Sciatic nerve (tissue), 2 donors: ENCODE data around the gene CLCN1. TPM values are rescaled to one million over a fixed set of nuclear protein-coding genes. Genes with fewer than 3 reads are reported as not detected.

Experiments
- ATAC-seq: fragments of 200-7000 bp; cut with Tn5 transposase; one replicate; pipeline ENCODE4 v1.9.1; 2020; ENCODE audit warnings: mild to moderate bottlenecking, moderate library complexity
- DNase-seq: peaks from one replicate; pipeline ENCODE4 v3.0.0-alpha.2; 2020; ENCODE audit warnings: low spot score
- intact Hi-C: fragments of 100-400 bp; cut with DNase I; formaldehyde crosslinking; loops from one replicate; pipeline ENCODE4 v1.14.2; 2022
- total RNA-seq: library from RNA; stranded (reverse); fragmentation: NEBNext Ultra II Directional; extraction: Animal tissue kit (Norgen Biotek cat#: 25700); gene quantifications from one replicate; pipeline ENCODE4 v1.2.1, GENCODE V29; 2021
- donor health status: DM: no; HTN: no; CAD: no.
- donor health status: DM: no; HTN: no; CAD: no.

The CLCN1 gene
- total RNA-seq, 1 donor from 2014 or later = not detected

DNA sequence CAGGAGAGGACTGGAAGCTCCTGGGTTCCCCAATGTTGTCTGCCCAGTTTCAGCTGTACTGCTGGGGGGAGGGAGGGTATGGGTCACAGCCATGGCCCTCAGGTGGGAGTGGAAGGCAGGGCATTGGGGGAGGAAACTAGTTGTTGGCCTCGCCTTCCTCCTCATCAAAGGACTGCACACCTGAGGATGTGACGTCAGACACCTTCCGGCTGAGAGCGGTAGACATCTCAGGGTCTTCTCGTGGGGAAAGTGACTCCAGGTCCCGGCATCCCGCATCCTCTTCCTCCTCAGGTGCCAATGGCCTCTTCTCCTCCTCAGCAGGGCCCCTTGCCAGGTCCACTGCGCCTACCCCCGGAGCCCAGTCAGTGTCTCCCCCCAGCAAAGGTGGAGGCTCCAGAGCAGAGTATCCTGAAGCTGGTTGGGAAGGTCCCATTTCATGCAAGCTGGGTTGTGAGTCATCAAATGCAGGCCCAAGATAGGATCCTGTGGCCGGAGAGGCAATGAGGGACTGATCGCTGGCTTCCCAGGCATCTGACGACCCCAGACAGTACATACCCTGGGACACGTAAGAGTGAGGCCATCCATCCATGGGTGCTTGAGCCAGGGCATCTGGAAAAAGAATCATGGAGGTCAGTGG is 40.6 kb downstream of the CLCN1 start:
- DNase-seq (no peak), ATAC-seq (no peak)
- intact Hi-C loops = no loop called here

DNA sequence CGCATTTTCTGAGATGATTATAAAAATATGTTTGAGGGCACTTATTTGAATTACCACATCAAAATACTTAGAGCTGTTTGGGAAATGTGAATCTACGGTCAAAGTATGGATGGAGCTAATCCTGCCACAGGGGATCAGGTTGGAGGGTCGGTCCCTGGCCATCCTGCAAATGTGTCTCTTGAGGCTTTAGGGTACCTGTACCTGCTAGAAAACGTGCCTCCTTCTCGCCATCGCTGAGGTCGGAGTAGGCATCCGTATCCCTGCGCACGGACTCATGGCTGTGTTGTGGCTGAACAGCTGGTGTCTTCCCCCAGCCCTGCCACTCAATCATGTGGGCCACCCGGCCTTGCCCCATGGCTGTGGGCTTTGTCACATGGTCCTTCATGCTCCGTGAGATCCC is 42.7 kb downstream of the CLCN1 start:
- intact Hi-C loops = no loop called here
- no peak for ATAC-seq
- DNase-seq = no peak

DNA sequence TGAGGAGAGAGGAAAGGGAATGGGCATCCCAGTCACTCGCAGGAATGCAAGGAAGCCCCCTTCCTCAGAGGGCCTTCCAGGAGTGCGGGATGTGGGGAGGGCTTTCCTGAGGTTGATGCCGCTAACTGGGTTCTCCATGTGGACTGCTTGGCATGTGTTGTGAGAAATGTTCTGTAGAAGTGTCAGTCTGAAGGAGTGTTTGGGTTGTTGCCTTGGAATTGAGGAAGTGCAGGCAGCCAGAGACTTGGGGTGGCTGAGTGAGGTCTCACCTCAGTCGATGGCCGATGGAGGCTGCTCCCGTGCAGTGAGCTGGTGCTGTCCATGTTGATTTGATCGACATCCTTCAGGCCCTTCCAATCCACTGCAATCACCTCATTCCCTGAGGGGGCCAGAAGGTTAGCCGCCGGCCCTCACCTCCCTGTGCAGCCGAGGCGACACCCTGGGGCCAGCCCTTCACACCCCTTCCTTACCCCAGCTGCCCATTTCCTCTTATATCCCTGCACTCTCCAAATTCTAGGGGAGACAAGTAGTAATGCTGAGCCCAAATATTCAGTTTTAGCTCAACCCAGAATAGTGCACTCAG is 44.0 kb downstream of the CLCN1 start:
- intact Hi-C loops = no loop called here
- ATAC-seq (no peak), DNase-seq (no peak)

DNA sequence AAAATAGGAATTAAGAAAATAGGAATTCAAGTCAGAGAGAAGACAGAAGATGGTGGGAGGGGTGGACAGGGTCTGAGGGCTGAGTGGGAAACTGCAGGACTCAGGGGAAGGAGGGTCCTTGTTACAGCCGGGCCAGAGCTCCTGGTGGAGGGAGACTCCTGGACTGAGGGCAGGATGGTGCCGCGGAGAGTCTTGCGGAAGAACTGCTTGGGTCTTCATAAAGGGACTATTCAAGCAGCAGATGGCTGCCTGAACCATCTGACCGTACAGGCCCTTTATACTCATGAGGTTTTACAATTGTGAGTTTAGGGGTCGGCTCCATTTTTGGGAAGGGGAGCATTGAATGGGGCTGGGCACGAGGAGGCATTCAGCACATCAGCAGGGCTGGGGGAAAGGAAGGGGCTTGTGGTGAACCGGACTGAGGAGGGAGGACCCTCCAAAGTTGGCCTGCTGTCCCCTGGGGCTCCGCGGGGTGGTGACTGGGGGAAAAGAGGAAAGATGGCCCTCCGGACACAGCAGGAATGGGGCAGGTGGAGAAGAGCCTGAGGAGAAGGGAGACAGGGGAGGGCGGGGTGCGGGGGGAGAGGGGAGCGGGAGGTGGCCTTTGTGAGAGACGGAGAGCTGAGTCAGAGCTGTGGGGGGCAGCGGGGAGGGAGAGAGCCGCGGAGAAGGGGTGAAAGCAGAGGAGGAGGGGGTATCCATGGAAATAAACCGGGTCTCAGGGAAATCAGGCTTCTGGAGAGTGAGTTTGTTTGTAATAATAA is 45.1 kb downstream of the CLCN1 start:
- intact Hi-C loops = no loop called here
- DNase-seq (no peak), ATAC-seq (no peak)

DNA sequence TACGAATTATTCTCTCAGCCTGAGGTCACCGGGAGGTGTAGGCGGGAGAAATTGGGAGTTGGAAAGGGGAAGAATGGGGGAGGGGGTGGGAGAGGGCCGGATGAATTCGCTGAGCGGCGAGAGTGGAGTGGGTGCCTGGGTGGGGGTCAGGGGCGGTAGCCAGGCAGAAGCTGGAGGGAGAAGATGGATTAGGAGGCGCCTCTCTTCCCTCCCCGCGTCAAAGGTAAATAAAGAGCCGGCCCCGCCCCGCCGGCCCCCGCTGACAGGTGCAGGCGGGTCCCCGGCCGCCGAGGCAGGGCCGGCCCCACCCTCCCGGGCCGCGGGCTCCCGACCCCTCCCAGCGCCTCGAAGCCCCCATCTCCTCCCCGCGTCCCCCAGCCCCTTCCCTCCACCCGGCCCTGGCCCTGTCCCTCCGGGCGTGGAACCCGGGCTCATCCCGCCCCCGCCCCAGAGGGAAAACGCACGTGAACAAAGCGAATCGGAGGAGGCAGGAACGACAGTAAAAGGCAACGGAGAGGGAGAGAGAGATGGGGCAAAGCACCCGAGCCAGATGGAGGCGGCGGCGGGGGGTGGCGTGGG is 45.7 kb downstream of the CLCN1 start:
- intact Hi-C loops = no loop called here
- DNase-seq (no peak), ATAC-seq (no peak)

DNA sequence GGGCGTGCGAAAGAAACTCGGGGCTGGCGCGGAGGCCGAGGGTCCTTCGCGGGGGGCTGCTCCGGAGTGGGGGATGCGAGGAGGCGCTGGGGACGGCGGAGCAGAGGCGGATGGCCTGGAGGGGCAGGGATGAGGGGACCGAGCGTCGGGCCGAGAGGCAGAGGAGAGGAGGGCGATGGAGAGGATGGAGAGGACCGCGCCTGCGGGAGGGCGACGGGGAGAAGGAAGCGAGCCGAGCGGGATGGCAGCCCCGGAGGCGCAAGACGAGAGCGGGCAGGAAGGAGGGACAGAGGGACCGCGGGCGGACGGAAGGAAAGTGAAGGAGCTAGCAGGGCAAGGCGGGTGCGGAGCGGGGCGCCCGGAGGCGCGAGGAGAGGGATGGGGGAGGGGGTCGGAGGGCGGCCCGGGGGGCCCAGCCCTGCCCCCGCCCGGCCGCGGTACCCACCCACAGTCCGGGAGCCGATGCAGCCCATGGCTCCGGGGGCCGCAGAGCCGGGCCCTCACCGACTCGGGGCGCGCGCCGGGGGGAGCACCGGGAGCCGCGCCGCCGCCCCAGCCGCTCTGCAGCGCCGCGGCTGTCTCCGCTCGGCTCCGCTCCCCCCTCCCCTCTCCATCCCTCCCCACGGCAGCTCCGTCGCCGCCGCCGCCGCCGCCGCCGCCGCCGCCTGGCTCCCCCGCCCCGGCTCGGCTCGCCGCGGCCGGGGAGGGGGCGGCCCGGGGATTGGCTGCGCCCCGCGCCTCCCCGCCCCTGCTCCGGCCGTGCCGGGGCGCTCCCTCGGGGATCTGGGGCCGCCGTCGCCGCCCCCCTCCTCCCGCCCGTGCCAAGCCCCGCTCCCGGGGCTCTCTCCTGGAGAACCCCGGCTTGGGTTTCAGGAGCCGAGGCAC is 46.5 kb downstream of the CLCN1 start, which contains the start of gene FAM131B:
FAM131B (minus strand) TSS at position 583 of the 885 bp plus-strand sequence; CDS start at position 473, 110 bp downstream.
- intact Hi-C loops = no loop called here
- ATAC-seq (peak; percentile 54), DNase-seq (no peak)

DNA sequence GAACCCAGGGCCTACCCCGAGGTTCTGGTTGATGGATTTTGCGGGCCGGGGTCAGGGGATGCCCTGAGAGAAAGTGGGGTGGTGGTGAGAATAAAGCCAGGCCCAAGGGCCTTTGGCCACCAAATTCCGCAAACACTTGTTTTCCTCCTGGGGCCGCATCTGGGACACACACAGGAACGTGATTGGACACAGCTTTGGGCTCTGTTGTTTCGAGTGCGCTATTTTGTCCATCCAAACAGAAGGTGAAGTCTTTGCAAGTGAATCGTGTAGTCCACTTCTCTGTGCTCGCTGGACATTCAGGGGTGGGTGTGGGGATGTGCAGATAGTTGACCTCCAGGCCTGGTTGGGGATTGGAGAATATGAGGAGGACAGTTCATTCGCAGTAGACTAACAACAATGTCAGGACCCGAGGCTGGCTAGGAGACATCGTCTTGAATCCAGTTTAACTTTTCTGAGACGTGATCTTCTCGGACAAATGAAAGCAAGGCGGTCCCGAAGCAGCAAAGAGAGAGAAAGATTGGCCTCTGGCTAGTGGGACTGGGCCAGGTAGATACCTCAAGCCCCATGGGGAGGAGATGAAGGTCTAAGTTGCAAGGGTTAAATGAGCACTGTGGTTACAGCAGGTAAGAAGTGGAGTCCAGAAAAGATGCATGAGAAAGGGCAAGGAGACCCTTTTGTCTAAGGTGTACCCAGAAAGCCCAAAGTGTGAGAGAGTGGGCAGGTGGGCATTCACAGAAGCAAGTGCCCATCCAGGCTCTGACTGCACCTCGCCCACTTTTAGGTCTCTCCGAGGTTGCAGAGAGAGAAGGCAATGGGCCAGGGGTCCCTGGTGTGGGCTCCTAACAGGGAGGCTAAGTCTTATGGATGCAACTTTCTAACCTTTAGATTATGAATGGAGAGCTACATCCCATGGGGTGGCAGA is 47.4 kb downstream of the CLCN1 start:
- peak; percentile 11 for ATAC-seq
- intact Hi-C loops = no loop called here
- DNase-seq = no peak

DNA sequence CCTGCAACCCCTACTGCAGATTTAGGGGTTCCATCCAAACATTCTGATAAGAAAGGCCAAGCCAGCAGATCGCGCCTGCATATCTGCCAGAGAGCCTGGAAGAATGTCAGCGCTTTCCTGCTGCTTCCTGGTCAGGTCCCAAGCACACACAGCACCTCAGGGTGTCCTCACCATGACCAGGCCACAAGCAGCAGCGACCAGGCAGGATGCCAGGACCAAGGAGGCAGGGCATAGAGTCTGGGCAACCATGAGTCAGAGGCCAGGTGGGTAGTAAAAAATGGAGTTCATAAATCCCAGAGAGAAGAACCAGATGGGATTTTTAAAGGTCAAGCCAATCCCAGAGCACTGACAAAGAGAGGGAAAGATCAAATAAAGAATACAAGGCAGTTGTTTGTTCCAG is 52.1 kb downstream of the CLCN1 start:
- no peak for ATAC-seq
- DNase-seq = no peak

DNA sequence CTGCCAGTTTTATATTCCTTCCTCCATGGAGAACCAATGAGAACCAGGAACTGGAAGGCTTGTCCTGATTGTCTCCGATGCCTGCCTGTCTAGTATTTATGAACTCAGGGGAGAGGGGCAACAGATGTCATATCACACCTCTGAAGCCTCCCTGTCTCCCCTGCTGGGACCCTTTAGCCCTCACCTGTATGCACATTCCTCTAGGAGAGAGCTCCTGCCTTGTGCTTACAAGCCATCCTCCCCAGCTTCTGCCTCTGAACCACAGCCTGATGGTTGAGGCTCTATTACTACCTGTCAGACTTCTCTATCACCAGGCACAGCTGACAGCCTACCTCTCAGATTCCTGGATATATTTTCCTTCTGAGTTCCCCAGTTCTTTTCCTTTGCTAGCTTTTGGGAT is 52.5 kb downstream of the CLCN1 start:
- no peak for DNase-seq
- intact Hi-C loops = no loop called here
- ATAC-seq = no peak

More for the DNA sequence above, 52.1 kb downstream of the CLCN1 start:
- intact Hi-C loops = no loop called here

DNA sequence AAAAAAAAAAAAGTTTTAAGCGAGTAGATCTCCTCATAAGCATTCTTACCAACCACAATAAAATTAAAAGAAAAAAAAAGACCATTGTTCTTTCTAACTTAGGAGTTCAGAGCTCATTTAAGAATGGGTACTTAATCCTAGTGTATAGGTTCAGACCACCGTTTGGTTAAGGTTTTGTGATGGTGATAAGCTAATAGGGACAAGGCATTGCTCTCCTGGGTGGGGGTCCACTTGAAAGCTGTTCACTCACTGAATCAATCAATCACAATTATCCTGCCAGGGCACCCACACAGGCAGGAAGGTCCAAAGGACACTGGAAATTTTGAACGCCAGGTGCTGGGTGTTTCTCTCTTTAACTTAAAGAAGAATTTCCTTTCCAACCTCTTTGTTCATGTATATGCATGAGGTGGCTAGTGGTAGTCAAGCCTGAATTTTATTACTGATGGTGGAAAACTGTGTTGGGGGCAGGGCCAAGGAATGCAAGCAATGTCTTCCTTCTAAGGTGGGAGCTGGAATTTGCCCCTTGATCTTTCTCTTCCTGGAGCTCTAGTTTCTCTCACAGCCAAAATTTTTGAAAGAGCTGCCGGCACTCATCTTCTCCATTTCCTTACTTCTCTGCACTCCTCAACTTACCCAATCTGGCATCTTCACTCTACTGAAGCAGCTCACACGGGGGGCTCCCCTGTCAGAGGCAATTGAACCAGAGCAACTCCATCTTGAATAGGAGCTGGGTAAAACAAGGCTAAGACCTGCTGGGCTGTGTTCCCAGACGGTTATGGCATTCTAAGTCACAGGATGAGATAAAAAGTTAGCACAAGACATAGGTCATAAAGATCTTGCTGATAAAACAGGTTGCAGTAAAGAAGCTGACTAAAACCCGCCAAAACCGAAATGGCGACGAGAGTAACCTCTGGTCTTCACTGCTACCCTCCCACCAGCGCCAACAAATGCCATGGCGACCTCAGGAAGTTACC is 54.1 kb downstream of the CLCN1 start:
- ATAC-seq (no peak), DNase-seq (no peak)
- intact Hi-C loops = no loop called here

DNA sequence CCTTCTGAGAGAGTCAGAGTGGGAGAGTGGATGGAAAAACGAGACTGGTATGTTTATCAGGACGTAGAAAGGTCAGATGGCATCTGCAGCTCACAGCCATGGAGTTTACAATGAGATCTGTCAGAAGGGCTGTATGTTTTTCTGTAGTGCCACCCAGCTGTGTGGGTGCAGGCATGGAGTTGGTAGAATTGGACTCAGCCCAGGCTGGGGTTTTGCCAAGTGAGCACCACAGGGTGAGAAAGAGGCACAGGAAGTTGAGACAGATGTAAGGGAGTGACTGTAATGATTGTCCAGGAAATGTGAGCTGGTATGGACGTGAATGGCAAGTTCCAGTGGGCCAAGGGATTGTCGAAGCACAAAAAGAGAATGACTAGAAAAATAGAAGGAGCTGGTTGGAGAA is 56.2 kb downstream of the CLCN1 start:
- DNase-seq = peak; percentile 86
- intact Hi-C loops = no loop called here
- ATAC-seq = peak; percentile 77

DNA sequence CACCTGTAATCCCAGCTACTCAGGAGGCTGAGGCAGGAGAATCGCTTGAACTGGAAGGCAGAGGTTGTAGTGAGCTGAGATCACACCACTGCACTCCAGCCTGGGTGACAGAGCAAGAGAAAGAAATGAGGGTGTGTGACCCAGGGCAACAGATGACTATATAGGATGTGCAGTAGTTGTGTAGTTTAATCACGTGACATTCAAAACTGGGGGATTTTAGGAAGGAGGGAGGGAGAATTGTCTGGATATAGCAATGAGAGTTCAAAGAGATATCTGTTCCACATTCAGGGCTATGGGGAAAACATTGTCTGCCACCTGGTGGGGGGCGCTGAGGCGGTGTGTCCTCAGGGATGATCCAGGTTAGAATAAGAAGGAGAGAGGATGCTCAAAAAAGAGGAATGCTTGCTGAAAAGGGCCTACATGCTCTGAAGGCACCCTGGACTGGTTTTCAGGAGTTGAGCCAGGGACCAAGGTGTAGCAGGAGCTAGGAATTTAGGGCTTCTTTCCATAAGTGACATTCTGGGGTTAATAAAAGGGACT is 57.4 kb downstream of the CLCN1 start:
- no peak for ATAC-seq
- intact Hi-C loops = no loop called here

DNA sequence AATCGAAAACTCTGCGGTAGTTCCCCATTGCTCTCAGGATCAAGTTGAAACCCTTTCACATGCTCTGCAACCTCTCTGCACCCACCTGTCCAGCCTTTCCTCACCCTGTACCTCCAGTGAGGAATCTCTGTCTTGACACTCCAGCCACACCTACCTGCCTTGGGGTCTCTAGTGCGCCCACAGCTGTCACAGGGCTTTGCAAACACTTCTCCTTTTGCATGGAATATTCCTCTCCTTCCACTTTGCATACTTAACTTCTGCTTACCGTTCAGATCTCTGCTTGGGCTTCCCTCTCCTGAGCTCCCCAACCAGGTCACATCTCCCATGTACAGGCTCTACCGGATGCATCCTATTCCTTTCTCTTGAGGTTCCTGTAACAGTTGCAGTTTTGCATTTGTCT is 58.6 kb downstream of the CLCN1 start:
- intact Hi-C loops = no loop called here
- no peak for DNase-seq
- no peak for ATAC-seq

More for the DNA sequence above, 57.4 kb downstream of the CLCN1 start:
- no peak for DNase-seq

DNA sequence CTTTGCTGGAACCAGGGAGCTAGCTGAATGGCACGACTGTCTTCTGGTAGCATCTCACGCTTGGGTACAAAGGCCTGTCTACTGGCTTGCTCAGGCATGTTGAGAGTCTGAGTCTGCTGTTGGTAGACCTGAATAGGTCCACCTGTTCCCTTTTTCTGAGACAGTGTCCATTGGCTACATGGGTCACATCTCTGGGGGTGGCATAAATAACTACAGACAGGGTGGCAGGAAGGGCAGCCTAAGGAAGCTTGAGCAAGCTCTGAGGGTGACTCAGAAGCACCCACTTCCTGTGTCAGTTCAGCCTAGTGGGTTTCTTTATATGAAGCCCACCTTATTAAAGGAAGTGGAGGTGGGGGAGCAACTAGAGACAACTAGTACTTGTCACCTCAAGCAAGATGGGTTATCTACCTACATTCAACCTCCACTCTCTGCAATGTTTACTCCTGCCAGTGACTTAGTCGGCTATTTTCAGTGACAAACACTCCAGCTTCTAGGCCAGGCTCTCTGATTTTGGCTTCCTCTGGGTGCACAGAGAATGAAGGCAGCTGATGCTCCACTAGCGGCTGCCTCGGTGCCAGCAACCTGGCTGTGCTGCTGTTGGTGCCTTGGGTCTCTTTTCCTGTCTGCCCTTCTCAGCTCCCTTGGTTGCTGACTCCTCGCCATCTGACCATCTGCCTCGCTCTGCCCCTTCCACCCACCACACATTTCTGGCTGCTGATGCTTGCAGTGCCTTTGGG is 59.6 kb downstream of the CLCN1 start:
- ATAC-seq (no peak), DNase-seq (no peak)
- intact Hi-C loops = no loop called here

DNA sequence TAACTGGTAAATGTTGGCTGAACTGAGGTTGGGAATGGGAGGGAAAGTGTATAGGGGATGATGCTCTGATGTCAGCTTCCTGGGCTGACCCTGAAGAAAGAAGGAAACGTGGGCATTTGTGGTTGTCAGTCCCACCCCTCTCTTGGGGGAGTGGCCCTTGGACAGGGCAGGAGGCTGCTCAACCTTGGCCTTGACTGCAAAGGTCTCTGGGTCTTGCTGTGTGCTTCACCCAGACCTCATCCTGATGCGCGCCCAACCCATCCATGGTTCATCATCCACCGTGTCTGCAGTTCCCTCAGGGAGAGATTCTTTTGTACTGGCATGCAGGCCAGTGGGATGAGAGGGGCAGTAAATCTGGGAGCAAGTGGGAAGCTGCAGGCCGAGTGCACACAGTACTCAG is 60.5 kb downstream of the CLCN1 start:
- DNase-seq = no peak
- ATAC-seq = no peak
- intact Hi-C loops = no loop called here
